SW480 (cell line): ENCODE measurements around the gene JADE3.

Experiments
- DNase-seq: peaks from one replicate; pipeline ENCODE4 v3.0.0-alpha.2; 2016; ENCODE audit warnings: low spot score

The JADE3 gene

GRCh38 chrX:46912098-46912602 is at the start of gene JADE3:
JADE3 (plus strand) TSS chrX:46912421; CDS start chrX:46984895, 72,474 bp downstream.
- DNase-seq, result peak; percentile 86

GRCh38 chrX:46863072-46863471 is 49.1 kb upstream of the JADE3 start:
- no peak for DNase-seq

- DNase-seq, result no peak
These were observed 47.6 kb upstream of the JADE3 start for GRCh38 chrX:46864606-46865005.

DNA sequence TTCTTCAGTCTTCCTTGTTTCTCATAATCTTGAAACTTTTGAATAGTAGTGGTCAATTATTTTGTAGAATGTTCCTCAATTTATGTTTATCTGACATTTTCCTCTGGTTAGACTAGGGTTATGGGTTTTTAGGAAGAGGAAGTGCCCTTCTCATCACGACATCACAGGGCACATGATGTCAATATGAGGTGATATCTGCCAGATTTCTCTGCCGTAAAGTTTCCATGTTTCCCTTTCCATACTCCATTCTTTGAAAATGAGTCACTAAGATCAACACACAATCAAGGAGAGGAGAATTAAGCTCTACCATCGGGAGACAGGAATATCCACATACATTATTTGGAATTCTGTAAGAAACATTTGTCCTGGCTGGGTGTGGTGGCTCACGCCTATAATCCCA is 46.9 kb upstream of the JADE3 start:
- no peak for DNase-seq

- no peak for DNase-seq
These were observed 45.5 kb upstream of the JADE3 start for GRCh38 chrX:46866726-46867125.

DNA sequence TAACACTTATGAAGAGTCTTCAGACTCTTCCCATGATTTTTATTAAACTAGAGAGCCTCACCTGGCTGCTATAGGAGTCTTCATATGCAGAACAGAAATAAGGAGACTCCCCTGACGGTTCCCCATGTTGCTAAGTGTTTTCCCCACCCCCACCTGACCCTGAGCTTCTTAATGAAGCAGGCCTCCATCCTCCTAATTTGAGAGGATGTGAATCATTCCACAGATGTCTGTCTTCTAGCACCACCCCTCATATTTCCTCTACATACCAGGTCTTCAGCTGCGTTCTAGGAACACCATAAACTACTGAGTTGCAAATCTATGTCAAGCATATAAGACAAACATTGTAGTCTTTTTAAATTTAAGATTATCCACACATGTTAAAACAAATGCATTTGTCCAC is 38.5 kb upstream of the JADE3 start:
- DNase-seq, result no peak

DNA sequence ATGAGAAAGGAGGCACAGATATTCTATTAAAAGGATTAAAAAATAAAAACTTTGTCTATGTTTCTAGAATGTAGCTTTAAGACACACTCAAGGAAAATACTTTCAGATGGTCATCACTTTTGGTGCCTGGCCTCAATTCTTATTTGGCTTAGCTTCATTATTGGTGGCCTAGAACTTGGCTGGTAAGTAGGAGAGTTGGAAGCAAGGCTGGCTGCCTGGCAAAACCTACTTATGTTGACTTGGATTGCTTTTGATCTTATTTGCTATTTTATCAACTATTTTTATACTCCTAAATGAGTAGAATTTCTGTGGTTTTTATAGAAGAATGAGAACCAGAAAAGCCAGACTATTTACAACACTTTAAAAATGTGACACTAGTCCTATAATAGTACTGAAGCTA is 35.3 kb upstream of the JADE3 start:
- no peak for DNase-seq

DNA sequence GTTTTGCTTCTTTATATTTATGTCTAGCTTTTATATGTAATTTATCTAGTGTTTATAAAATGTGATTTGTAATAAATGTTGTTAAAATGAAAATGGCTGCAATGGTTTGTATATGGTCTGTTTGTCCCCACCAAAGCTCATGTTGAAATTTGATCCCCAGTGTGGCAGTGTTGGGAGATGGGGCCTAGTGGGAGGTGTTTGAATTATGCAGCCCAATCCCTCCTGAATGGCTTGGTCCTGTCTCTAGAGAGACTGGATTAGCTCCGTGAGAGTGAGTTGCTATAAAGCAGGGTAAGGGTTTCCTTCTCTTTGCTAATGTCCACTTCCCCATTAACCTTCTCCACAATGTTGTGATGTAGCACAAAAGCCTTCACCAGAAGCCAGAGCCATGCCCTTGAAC is 30.0 kb upstream of the JADE3 start:
- no peak for DNase-seq

DNA sequence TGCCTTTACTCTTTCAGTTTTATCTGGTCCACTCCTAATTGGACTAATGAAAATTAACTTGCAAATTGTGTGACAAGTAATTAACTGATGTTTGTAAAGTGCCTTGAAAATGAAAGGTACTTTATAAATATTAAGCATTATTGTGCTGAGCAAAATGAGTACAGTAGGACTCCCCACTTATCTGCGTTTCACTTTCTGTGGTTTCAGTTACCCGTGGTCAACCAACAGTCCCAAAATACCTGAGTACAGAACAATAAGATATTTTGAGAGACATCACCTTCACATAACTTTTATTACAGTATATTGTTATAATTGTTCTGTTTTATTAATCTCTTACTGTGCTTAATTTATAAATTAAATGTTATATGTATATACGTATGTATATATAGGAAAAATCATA is 27.4 kb upstream of the JADE3 start:
- DNase-seq, result no peak

DNA sequence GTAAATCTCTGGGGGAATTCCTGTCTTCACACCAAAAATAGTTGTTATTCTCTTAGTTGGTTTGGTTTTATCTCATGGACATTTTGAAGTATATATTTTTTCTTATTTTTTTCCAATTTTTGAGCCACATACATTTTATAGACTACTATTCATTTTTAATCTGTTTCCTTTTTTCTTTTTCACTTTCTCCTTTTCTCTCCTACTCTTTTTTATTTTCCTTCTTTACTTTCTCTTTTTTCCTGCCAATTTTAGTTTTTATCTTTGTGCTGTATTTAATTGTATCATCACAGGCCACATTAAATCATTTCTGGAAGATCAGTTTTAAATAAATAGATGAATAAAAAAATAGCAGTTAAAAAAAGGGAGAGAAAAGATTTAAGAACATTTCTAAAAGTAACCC is 14.0 kb upstream of the JADE3 start:
- no peak for DNase-seq

GRCh38 chrX:46903458-46904242 is 8.6 kb upstream of the JADE3 start:
- DNase-seq, result peak; percentile 85

DNA sequence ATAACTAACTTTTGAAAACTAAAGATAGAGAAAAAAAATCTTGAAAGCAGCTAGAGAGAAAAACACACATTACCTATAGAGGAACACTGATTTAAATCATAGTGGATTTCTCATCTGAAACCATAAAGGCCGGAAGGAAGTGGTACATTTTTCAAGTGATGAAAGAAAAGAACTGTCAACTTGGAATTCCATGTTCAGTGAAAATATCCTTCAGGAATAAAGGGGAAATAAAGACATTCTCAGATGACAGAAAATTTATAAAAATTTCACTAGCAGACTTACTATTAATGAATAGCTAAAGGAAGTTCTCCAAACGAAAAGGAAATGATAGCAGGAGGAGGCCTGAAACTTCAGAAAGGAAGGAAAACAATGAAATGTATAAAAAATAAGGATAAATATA is 7.6 kb upstream of the JADE3 start:
- DNase-seq, result no peak

DNA sequence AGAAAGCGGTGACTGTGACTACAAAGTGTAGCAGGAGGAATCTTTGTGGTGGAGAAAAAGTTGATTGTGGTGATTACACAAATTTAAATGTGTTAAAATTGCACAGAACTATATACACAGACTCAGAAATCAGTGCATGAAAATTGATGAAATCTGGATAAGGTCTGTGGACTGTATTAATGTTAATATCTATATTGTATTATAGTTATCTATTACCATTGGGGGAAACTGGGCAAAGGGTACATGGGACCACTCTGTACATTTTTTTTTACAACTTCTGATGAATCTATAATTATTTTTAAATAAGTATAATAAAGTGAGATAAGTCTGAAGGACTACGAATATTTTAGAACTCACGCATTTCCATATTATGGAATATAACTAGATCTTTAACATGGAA is 1.8 kb upstream of the JADE3 start:
- DNase-seq, result no peak

- peak; percentile 56 for DNase-seq
These were observed 626 bp downstream of the JADE3 start for GRCh38 chrX:46912603-46913491.

DNA sequence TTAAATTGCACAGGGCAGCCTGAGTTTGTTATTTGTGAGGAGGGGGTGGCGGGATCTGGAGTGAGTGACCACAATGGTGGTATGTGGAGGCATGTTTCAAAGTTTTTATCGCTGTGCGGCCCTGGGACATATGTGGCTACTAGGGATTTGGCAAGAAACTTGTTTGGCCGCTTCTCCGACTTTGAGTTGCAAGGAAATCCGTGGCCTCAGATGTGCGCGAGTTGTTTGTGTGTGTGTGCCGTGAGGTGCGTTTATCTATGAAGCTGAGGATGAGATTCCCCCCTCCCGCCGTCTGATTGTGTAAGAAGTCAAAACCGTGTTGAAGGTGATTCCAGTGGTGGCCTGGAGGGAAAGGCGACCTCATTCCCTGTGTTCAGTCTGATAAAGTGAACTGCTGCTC is 1.4 kb downstream of the JADE3 start:
- peak; percentile 36 for DNase-seq

DNA sequence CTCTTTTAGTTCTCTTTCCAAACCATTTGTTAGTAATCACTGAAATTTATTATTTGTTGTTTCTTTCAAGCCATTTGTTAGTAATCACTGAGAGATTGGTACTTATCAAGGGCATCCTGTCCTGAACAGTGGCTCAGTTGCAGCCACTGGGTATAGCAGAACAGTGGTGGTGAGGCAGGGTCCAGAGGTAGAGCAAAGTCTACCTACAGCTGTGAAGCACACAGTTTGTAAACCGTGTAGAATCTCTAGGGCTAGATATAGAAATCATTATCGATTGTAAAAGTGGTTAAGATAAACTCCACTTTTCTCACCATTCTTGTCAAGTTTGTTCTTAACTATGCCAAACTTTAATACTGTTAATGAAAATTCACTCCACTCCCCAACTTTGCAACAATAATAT is 4.1 kb downstream of the JADE3 start:
- no peak for DNase-seq

GRCh38 chrX:46917622-46918021 is 5.4 kb downstream of the JADE3 start:
- DNase-seq, result no peak

DNA sequence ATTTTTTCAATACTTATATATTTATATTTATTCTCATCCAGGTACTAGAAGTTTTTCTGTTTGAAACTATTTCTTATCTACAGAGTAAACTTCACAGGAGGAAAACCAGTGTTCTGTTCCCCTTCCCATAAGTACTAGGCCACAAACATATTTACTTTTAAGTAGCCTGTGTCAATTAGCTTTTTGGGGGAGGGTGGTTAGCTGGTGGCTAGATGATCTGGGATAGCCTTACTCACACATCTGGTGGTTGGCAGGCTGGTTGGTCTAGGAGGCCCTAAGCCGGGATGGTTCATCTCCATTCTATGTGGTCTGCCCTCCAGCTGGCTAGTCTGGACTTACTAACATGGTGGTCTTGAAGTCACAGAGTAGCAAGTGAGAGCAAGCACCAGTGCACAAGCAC is 6.2 kb downstream of the JADE3 start:
- no peak for DNase-seq

- DNase-seq, result no peak
These were observed 8.0 kb downstream of the JADE3 start for GRCh38 chrX:46920235-46920634.

DNA sequence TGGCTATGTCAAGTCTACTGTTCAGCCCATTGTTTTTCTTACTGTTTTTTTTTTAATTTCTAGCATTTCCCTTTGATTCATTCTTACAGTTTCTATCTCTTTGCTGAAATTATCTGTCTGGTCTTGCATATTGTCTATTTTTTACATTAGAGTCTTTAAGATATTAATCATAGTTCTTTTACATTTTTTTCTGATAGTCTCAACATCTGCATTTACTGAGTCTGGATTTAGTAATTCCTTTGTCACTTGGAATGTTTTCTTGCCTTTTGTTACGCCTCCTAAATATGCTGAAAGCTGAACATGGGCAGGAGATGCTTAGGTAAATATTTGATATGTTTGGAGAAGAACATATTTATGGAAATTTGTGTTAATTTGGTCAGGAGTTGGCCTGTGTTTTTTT is 10.4 kb downstream of the JADE3 start:
- no peak for DNase-seq

- no peak for DNase-seq
These were observed 15.5 kb downstream of the JADE3 start for GRCh38 chrX:46927718-46928117.

GRCh38 chrX:46929439-46930261 is 17.4 kb downstream of the JADE3 start:
- DNase-seq, result no peak
